Right lobe of liver (tissue), 6 donors: Measurements from ENCODE around the gene A2ML1. TPM values are rescaled to one million over a fixed set of nuclear protein-coding genes. Genes with fewer than 3 reads are reported as not detected.

Experiments
- ATAC-seq, 4 donors: fragments of 200-7000 bp; cut with Tn5 transposase; one replicate each; pipeline ENCODE4 v1.9.1; 2020; ENCODE audit warnings: mild to moderate bottlenecking in 4 of 4, moderate library complexity in 4 of 4
- DNase-seq, 3 donors: peaks; one replicate each; pipeline ENCODE4 v3.0.0-alpha.2; 2020
- H3K27ac ChIP-seq, 3 donors: fragments of 200-600 bp; one replicate each; pipeline ENCODE4 v1.8.0; 2022
- H3K27me3 ChIP-seq, 2 donors: fragments of 200-600 bp; one replicate each; pipeline ENCODE4 v1.8.0; 2022
- H3K36me3 ChIP-seq, 4 donors: fragments of 200-600 bp; sonication (generic) in 1 of 4; one replicate each; pipeline versions ENCODE4 v1.5.1 to v1.8.0; 2017 to 2022; ENCODE audit warnings: control low read depth in 1 of 4
- H3K4me1 ChIP-seq, 4 donors: fragments of 200-600 bp; sonication (generic) in 1 of 4; one replicate each; pipeline versions ENCODE4 v1.5.1 to v1.8.0; 2017 to 2022; ENCODE audit warnings: control low read depth in 1 of 4
- H3K4me3 ChIP-seq, 3 donors: fragments of 200-600 bp; one replicate each; pipeline ENCODE4 v1.8.0; 2022
- H3K9me3 ChIP-seq, 4 donors: fragments of 200-600 bp; sonication (generic) in 1 of 4; one replicate each; pipeline versions ENCODE4 v1.5.1 to v1.8.0; 2017 to 2022; ENCODE audit warnings: control low read depth in 1 of 4
- POLR2A ChIP-seq: fragments of 450-650 bp; IDR thresholded peaks from one replicate; pipeline ENCODE4 v1.6.1; 2017; ENCODE audit warnings: antibody characterized with exemption, mild to moderate bottlenecking
- WGBS: methylation state at CpG from one replicate; pipeline ENCODE4 v1.1.6; 2018; ENCODE audit warnings: low coverage, low lambda C conversion rate; ENCODE audit not compliant: insufficient coverage; ENCODE audit errors: missing lambda C conversion rate; 5-methylcytosine and 5-hydroxymethylcytosine counted together
- intact Hi-C, 2 donors: fragments of 100-400 bp; cut with DNase I; formaldehyde crosslinking; loops; one replicate each; pipeline versions ENCODE4 v1.11.2 to v1.14.1; 2022
- total RNA-seq, 6 experiments: library from RNA; depleted of rRNA in 2 of 6; stranded (reverse); fragments of >200 nt in 2 of 6; fragmentation: NEBNext Ultra II Directional in 3 of 6; extraction: Animal tissue kit (Norgen Biotek cat#: 25700) in 3 of 6; gene quantifications; one replicate each; pipeline versions ENCODE4 v1.1.0 to v1.2.4, GENCODE V29; 2016 to 2023
- TF ChIP-seq, protein P1 (sequence below), 4 donors: fragments of 200-600 bp in 3 of 4; fragments of 450-650 bp in 1 of 4; IDR thresholded peaks; one replicate each; pipeline versions ENCODE4 v1.5.1 to v1.8.0; 2016 to 2022; ENCODE audit warnings: antibody characterized with exemption in 4 of 4, mild to moderate bottlenecking in 2 of 4
- donor health status: DM: no; HTN: yes; CAD: no.
- donor health status: DM: no; HTN: no; CAD: no.
- donor health status: DM: no; HTN: no; CAD: no.
- donor health status: DM: no; HTN: yes; CAD: no.
- donor health status: DM: no; HTN: yes; CAD: no.

The A2ML1 gene
- total RNA-seq, 6 experiments from 2014 or later = 0.07 TPM; not detected in 5

GRCh38 chr12:8829125-8829518 is 6.7 kb downstream of the A2ML1 start:
- H3K27me3 ChIP-seq = no peaks in the 10 kb centered on the region
- no peak for TF ChIP-seq POLR2A
- no peak overlapping the region for H3K27ac ChIP-seq
- no peaks in the 10 kb centered on the region for H3K9me3 ChIP-seq
- H3K4me3 ChIP-seq = no peak overlapping the region
- no peaks in the 10 kb centered on the region for H3K36me3 ChIP-seq
- ATAC-seq (no peak), DNase-seq (no peak)
- intact Hi-C loops = no loop called here
- no peaks in the 10 kb centered on the region for H3K4me1 ChIP-seq
- 96% methylated on average over 4 of the region's 5 CpGs for WGBS

DNA sequence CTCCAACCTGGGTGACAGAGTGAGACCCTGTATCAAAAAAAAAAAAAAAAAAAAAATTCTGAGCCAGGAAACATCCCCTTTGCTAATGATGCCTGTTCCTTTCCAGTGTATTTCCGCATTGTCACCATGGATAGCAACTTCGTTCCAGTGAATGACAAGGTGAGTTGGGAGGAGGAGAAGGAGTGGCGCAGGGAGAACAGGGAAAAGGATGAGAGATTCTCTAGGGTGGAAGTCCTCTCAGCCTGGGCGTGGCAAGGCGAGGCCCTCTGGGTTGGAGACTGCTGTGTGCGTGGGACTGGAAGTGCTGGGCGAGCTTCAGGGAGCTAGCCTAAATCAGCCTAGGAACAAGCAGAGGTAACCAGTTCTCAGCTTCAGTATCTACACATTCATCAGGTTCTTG is 7.2 kb downstream of the A2ML1 start:
- TF ChIP-seq, protein P1, sequence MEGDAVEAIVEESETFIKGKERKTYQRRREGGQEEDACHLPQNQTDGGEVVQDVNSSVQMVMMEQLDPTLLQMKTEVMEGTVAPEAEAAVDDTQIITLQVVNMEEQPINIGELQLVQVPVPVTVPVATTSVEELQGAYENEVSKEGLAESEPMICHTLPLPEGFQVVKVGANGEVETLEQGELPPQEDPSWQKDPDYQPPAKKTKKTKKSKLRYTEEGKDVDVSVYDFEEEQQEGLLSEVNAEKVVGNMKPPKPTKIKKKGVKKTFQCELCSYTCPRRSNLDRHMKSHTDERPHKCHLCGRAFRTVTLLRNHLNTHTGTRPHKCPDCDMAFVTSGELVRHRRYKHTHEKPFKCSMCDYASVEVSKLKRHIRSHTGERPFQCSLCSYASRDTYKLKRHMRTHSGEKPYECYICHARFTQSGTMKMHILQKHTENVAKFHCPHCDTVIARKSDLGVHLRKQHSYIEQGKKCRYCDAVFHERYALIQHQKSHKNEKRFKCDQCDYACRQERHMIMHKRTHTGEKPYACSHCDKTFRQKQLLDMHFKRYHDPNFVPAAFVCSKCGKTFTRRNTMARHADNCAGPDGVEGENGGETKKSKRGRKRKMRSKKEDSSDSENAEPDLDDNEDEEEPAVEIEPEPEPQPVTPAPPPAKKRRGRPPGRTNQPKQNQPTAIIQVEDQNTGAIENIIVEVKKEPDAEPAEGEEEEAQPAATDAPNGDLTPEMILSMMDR (IDR thresholded peaks at IDR 0.05) = no peak
- no peak for TF ChIP-seq POLR2A
- DNase-seq (no peak), ATAC-seq (no peak)
- Histone ChIP-seq H3K36me3 (no peaks in the 10 kb centered on the region), H3K4me1 (no peaks in the 10 kb centered on the region), H3K4me3 (no peak overlapping the region), H3K27me3 (no peaks in the 10 kb centered on the region), H3K9me3 (no peaks in the 10 kb centered on the region), H3K27ac (no peak overlapping the region)
- intact Hi-C loops = no loop called here
- 79% methylated on average over 5 of the region's 7 CpGs for WGBS

- no peaks in the 10 kb centered on the region for H3K9me3 ChIP-seq
- WGBS = 69% methylated on average over 5 of the region's 9 CpGs
- TF ChIP-seq, protein P1 (IDR thresholded peaks at IDR 0.05) = no peak
- TF ChIP-seq POLR2A = no peak
Measured at GRCh38 chr12:8831116-8831515, 8.7 kb downstream of the A2ML1 start.

DNA sequence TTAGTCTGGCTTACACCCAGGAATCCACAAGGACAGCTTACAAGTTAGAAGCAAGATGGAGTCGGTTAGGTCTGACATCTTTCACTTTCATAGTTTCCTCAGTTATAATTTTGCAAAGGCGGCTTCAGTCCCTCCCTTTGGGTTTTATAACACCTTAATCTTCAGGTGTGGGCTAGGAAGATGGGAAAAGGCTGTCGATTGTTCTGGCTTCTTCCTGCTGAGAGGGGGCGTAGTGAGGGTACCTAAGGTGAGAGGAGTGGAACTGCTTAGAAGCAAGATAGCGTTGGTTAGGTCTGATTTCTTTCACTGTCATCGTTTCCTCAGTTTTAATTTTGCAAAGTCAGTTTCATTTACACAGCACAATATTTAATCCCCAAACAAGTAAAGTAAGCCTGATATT is 10.1 kb downstream of the A2ML1 start:
- no peak overlapping the region for H3K4me3 ChIP-seq
- TF ChIP-seq POLR2A = no peak
- TF ChIP-seq, protein P1 (IDR thresholded peaks at IDR 0.05) = no peak
- WGBS = 84% methylated on average over 6 of the region's 6 CpGs
- no peak overlapping the region for H3K27ac ChIP-seq
- no peaks in the 10 kb centered on the region for H3K9me3 ChIP-seq
- ATAC-seq (no peak), DNase-seq (no peak)
- H3K27me3 ChIP-seq = no peaks in the 10 kb centered on the region
- no peaks in the 10 kb centered on the region for H3K36me3 ChIP-seq
- no peaks in the 10 kb centered on the region for H3K4me1 ChIP-seq
- intact Hi-C loops = no loop called here

More at GRCh38 chr12:8831116-8831515, 8.7 kb downstream of the A2ML1 start:
- intact Hi-C loops = no loop called here
- Histone ChIP-seq H3K4me1 (no peaks in the 10 kb centered on the region), H3K36me3 (no peaks in the 10 kb centered on the region), H3K4me3 (no peak overlapping the region), H3K27me3 (no peaks in the 10 kb centered on the region), H3K27ac (no peak overlapping the region)
- DNase-seq = no peak
- ATAC-seq = no peak

GRCh38 chr12:8834230-8834629 is 11.8 kb downstream of the A2ML1 start:
- TF ChIP-seq, protein P1 (IDR thresholded peaks at IDR 0.05) = no peak
- TF ChIP-seq POLR2A = no peak
- DNase-seq = no peak
- H3K4me3 ChIP-seq = no peak overlapping the region
- H3K27me3 ChIP-seq = no peaks in the 10 kb centered on the region
- intact Hi-C loops = no loop called here
- H3K9me3 ChIP-seq = no peaks in the 10 kb centered on the region
- H3K27ac ChIP-seq = no peak overlapping the region
- no peaks in the 10 kb centered on the region for H3K36me3 ChIP-seq
- no peaks in the 10 kb centered on the region for H3K4me1 ChIP-seq
- no peak for ATAC-seq
- WGBS = 78% methylated on average over 1 of the region's 1 CpG
